Right ventricle myocardium inferior (tissue), 1 donor: Measurements from ENCODE around the gene ADD3. TPM values are rescaled to one million over a fixed set of nuclear protein-coding genes. Genes with fewer than 3 reads are reported as not detected.
"Not testable (repeated sequence)": the region's sequence is repeated elsewhere in the genome, so short reads cannot be mapped to it uniquely, and the experiment has no call there.

Experiments
- ATAC-seq: fragments of 200-7000 bp; cut with Tn5 transposase; one replicate; pipeline ENCODE4 v1.9.1; 2020; ENCODE audit warnings: mild to moderate bottlenecking, moderate library complexity
- DNase-seq: peaks from one replicate; pipeline ENCODE4 v3.0.0; 2021; ENCODE audit errors: missing footprints
- intact Hi-C: fragments of 100-400 bp; cut with DNase I; formaldehyde crosslinking; loops from one replicate; pipeline ENCODE4 v1.11.0; 2022
- total RNA-seq: library from RNA; stranded (reverse); fragmentation: NEBNext Ultra II Directional; extraction: Animal tissue kit (Norgen Biotek cat#: 25700); gene quantifications from one replicate; pipeline ENCODE4 v1.2.1, GENCODE V29; 2021
- donor health status: DM: no; HTN: yes; CAD: no; lungs with severe emphysema.

ADD3 gene
- total RNA-seq, 1 donor from 2014 or later = 121 TPM

DNA sequence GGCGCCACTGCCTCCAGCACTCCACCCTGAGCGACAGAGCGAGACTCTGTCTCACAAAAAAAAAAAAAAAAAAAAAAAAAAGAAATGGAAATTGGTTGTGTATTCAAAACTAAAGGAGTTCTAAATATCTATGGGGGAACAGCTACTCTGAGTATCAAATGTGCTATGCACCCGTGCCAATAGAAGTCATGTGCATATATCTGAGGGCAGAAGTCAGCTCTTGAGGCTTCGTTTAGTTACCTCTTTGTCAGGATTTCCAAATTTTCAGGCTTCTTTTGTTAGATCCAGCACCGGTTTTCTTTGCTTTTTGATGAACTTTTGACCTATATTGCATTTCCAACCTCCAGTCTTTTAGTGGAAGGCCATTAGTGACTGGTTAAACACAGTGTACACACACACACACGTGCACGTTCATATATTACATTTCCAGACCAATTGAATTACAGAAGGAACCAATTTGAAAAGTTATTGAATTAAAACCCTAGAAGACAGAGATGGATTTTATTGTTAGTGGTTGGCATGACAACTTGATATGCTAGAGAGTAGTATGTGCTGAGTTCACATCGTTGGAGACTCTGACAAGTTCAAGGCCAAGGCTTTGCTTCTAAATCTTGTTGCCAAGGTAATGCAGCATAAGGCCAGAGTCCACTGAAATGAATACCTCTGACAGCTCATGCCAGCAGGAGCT is 33.1 kb upstream of the ADD3 start:
- intact Hi-C loops = no loop called here

GRCh38 chr10:109975244-109976190 is 32.3 kb upstream of the ADD3 start:
- ATAC-seq = no peak
- no peak for DNase-seq
- intact Hi-C loops = no loop called here

More for the DNA sequence above, 33.1 kb upstream of the ADD3 start:
- no peak for DNase-seq
- no peak for ATAC-seq

DNA sequence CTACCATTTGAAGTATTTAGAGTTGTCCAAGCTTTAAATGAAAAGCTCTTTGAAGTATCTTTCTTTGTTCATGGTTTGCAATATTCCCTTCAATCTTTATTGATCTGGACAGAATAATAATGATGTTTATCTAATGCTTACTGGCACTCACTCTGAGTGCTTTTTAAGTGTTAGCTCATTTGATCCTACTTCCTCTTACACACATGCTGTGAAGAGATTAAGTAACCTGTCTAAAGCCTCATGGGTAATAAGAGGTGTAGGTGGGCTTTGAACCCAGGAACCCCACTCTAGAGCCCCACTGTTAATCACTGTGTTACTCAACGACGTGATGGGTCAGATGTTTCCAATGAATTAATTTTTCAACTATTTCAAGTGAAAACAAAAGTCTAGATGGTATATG is 31.1 kb upstream of the ADD3 start:
- DNase-seq (no peak), ATAC-seq (no peak)
- intact Hi-C loops = no loop called here

- intact Hi-C loops = no loop called here
- ATAC-seq (peak; percentile 51), DNase-seq (no peak)
These were observed 30.4 kb upstream of the ADD3 start for GRCh38 chr10:109977382-109977806.

GRCh38 chr10:109978481-109978880 is 29.3 kb upstream of the ADD3 start:
- intact Hi-C loops = no loop called here
- ATAC-seq (peak; percentile 32), DNase-seq (no peak)

GRCh38 chr10:109979215-109979614 is 28.6 kb upstream of the ADD3 start:
- DNase-seq (no peak), ATAC-seq (no peak)
- intact Hi-C loops = no loop called here

DNA sequence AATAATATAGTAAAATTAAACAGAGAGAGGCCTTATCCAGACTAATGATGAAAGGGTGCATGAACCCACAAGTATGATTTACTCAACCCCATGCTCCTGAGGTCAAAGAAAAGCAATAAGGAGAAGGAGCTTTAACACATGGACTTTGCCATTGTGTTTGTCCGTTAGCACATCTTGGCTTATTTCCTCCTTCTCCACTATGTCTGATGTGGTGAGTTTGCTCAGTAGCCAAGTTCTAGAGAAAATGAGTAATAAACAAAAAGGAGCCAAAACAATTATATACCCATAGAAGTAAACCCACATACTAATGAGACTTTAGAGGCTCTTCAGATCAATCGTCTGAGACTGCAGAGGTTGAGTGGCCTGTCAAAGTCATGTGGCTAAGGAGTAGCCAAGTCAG is 26.1 kb upstream of the ADD3 start:
- no peak for DNase-seq

GRCh38 chr10:109982123-109982522 is 25.7 kb upstream of the ADD3 start:
- ATAC-seq (peak; percentile 87), DNase-seq (no peak)
- intact Hi-C loops = no loop called here

More for the DNA sequence above, 26.1 kb upstream of the ADD3 start:
- peak; percentile 35 for ATAC-seq
- intact Hi-C loops = no loop called here

DNA sequence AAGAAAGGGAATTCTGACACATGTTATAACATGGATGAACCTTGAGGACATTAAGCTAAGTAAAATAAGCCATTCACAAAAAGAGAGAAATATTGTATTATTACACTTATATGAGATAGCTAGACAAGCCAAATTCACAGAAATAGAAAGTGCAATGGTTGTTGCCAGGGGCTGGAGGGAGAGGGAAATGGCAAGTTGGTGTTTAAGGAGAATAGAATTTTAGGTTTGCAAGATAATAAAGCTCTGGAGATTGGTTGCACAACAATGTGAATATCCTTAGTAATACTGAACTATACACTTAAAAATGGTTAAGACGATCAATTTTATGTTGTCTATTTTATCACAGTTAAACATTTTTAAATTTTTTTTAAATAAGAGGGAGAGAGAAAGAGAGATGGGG is 25.0 kb upstream of the ADD3 start:
- no peak for ATAC-seq

DNA sequence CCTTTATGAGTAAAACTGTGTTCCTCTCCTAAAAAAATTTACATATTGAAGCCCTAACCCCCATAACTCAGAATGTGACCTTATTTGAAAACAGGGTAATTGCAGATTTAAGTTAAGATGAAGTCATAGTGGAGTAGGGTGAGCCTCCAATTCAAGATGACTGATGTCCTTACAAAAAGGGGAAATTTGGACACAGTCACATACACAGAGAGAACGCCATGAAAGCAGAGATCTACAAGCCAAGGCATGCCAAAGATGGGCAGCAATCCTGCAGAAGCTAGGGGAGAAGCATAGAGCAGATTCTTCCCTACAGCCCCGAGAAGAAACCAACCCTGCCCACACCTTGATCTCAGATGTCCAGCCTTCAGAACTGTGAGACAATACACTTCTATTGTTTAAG is 23.8 kb upstream of the ADD3 start:
- ATAC-seq = no peak
- intact Hi-C loops = no loop called here
- no peak for DNase-seq

More for the DNA sequence above, 25.0 kb upstream of the ADD3 start:
- DNase-seq = no peak
- intact Hi-C loops = no loop called here

GRCh38 chr10:109985768-109986167 is 22.0 kb upstream of the ADD3 start:
- intact Hi-C loops, DNase-seq, ATAC-seq: not testable (repeated sequence)

- intact Hi-C loops = no loop called here
- ATAC-seq = no peak
- DNase-seq = no peak
These were observed 20.2 kb upstream of the ADD3 start for GRCh38 chr10:109987452-109988211.

DNA sequence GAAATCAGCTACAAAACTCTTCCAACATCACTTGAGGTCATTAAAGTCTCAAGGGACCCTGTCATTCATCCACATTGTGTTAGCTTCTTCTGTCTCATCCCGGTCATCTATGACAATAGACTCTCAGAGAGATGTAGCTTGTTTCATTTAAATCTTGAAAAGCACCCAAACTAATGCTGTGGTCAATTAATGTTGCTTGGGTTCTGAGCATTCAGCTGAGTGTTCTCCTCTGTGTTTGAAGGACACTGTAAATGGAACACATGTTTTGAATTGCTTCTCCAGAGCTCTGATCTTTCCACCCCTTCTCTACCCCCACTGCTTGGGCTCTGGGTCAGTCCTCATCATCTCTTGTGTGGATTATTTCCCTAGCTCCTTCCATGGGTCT is 19.6 kb upstream of the ADD3 start:
- intact Hi-C loops = no loop called here
- no peak for ATAC-seq
- DNase-seq = no peak

DNA sequence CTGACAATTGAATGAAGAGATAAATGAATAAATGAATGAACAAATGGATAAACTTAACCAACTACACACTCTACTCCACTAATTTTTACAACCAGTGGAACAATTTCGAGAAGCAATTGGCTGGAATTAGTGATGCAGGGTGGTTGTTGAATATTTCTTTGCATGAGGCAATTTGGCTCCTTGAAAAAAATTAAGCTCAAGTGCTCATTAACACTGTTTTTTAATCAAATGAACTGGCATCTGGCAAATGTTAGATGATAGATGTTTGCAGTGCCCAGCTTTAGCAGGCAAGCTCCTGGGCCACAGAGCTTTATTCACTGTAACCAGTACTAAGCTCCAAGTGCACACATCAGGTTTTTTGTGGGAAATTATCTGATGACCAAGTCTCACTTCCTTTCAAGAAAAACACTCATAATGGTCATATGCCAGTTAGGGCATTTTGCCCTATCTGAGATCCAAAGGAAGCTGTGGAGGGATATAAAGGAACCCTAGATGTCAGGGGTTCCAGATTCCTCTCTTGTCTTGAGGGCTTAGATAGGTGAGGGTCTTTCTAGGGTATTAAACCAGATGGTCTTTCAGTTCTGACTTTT is 16.4 kb upstream of the ADD3 start:
- intact Hi-C loops = no loop called here
- ATAC-seq = no peak
- no peak for DNase-seq

- DNase-seq (no peak), ATAC-seq (no peak)
- intact Hi-C loops = no loop called here
These were observed 15.3 kb upstream of the ADD3 start for GRCh38 chr10:109992485-109992884.

DNA sequence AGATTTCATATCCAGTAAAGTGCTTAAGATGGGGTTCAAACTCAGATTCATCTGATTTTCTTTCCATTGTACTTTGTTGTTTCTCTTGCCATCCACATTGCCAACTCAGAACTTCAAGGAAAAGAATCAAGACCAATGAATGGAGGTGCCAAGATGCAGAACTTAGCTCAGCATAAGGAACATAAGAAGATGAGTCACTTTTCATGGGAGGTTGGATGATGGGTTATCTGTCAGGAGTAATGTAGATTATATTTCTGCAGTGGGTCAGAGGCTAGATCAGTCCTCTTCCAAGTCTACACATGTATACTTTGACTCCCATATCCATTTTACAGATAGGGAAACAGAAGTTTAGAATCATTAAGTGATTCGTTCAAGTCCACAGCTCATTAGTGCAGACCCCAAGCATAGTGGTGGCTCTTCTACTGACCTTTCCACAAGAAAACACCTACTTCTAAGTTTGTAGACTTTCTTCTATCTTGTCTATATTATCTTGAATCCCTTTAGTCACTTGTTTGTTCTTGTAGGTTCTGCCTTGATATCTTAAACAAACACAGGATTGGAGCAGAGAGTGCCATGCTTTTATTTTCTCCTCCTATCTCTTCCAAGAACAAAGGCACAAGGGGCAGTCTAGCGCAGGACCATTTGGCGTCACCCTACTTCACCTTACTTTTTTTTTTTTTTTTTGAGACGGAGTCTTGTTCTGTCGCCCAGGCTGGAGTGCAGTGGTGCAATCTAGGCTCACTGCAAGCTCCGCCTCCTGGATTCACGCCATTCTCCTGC is 14.0 kb upstream of the ADD3 start:
- ATAC-seq = no peak
- intact Hi-C loops = no loop called here
- DNase-seq = no peak

GRCh38 chr10:109994711-109995577 is 12.8 kb upstream of the ADD3 start:
- no peak for ATAC-seq
- intact Hi-C loops = no loop called here
- no peak for DNase-seq
